WTC11 (cell line): ENCODE data around the gene BMS1. TPM values are rescaled to one million over a fixed set of nuclear protein-coding genes. Genes with fewer than 3 reads are reported as not detected.

Source experiments
- ATAC-seq: fragments of 200-7000 bp; cut with Tn5 transposase; 2 replicates; pipeline ENCODE4 v1.10.0; 2021; ENCODE audit warnings: mild to moderate bottlenecking, moderate library complexity
- CTCF ChIA-PET: fragments of 300-600 bp; sonication (Branson Sonifier 250); formaldehyde crosslinking; loops from one replicate; lab custom pipeline; 2021; ENCODE audit warnings: antibody characterized with exemption; lab: Charles Lee
- POLR2A ChIA-PET: fragments of 350-600 bp; sonication (Branson Sonifier 250); formaldehyde crosslinking; loops from one replicate; lab custom pipeline; 2021; ENCODE audit warnings: antibody characterized with exemption; lab: Charles Lee
- DNase-seq: peaks from one replicate; pipeline ENCODE4 v3.0.0; 2021; ENCODE audit warnings: low spot score
- H3K27ac Mint-ChIP-seq: 2 replicates; pipeline ENCODE4 v1.8.0; 2021; ENCODE audit warnings: mixed read lengths
- H3K27me3 Mint-ChIP-seq: 2 replicates; pipeline ENCODE4 v1.8.0; 2021; ENCODE audit warnings: low read depth, mild to moderate bottlenecking, moderate library complexity, mixed read lengths
- H3K36me3 Mint-ChIP-seq: 2 replicates; pipeline ENCODE4 v1.8.0; 2021; ENCODE audit warnings: mixed read lengths
- H3K4me1 Mint-ChIP-seq: 2 replicates; pipeline ENCODE4 v1.8.0; 2022; ENCODE audit warnings: mixed read lengths
- H3K4me3 Mint-ChIP-seq: 2 replicates; pipeline ENCODE4 v1.8.0; 2021; ENCODE audit warnings: mild to moderate bottlenecking, moderate library complexity, mixed read lengths
- H3K9me3 Mint-ChIP-seq: 2 replicates; pipeline ENCODE4 v1.8.0; 2021; ENCODE audit warnings: mixed read lengths
- ATF1 ChIP-seq: sonication (generic); formaldehyde crosslinking; IDR thresholded peaks from 2 replicates; pipeline ENCODE4 v1.8.1; 2023; ENCODE audit warnings: mild to moderate bottlenecking, moderate library complexity, missing genetic modification reagents
- ESRRA ChIP-seq: sonication (generic); formaldehyde crosslinking; IDR thresholded peaks from 2 replicates; pipeline ENCODE4 v1.8.1; 2022; ENCODE audit warnings: mild to moderate bottlenecking, missing genetic modification reagents, borderline replicate concordance
- ETV6 ChIP-seq: sonication (generic); formaldehyde crosslinking; IDR thresholded peaks from 2 replicates; pipeline ENCODE4 v1.8.1; 2022; ENCODE audit warnings: mild to moderate bottlenecking, missing genetic modification reagents
- FOXJ3 ChIP-seq: sonication (generic); formaldehyde crosslinking; IDR thresholded peaks from 2 replicates; pipeline ENCODE4 v1.9.0; 2021; ENCODE audit warnings: missing genetic modification reagents, mild to moderate bottlenecking, borderline replicate concordance
- GTF2I ChIP-seq: fragments of 250-450 bp; sonication (Bioruptor Pico); conservative IDR thresholded peaks from 2 replicates; pipeline ENCODE4 v1.4.0; 2021; ENCODE audit warnings: mild to moderate bottlenecking
- JUN ChIP-seq: sonication (generic); formaldehyde crosslinking; IDR thresholded peaks from 2 replicates; pipeline ENCODE4 v1.8.0; 2023; ENCODE audit warnings: mild to moderate bottlenecking, missing genetic modification reagents
- MYBL2 ChIP-seq: sonication (generic); formaldehyde crosslinking; IDR thresholded peaks from 2 replicates; pipeline ENCODE4 v1.8.1; 2023; ENCODE audit warnings: mild to moderate bottlenecking, moderate library complexity, missing genetic modification reagents
- OVOL2 ChIP-seq: fragments of 250-450 bp; sonication (Bioruptor Pico); IDR thresholded peaks from 2 replicates; pipeline ENCODE4 v1.9.0; 2021; ENCODE audit warnings: mild to moderate bottlenecking, borderline replicate concordance
- RELA ChIP-seq: sonication (generic); formaldehyde crosslinking; IDR thresholded peaks from 2 replicates; pipeline ENCODE4 v1.8.1; 2022; ENCODE audit warnings: missing genetic modification reagents, mild to moderate bottlenecking, borderline replicate concordance
- RORB ChIP-seq: fragments of 250-450 bp; sonication (Bioruptor Pico); IDR thresholded peaks from 2 replicates; pipeline ENCODE4 v1.9.0; 2021; ENCODE audit warnings: mild to moderate bottlenecking
- SOX15 ChIP-seq: fragments of 250-450 bp; sonication (Bioruptor Pico); IDR thresholded peaks from 2 replicates; pipeline ENCODE4 v1.9.0; 2021; ENCODE audit warnings: mild to moderate bottlenecking
- TCF7 ChIP-seq: sonication (generic); formaldehyde crosslinking; IDR thresholded peaks from 2 replicates; pipeline ENCODE4 v1.8.0; 2022; ENCODE audit warnings: mild to moderate bottlenecking, low read depth, missing genetic modification reagents, moderate library complexity
- TEAD1 ChIP-seq: sonication (generic); formaldehyde crosslinking; IDR thresholded peaks from 2 replicates; pipeline ENCODE4 v1.8.0; 2022; ENCODE audit warnings: mild to moderate bottlenecking, missing genetic modification reagents
- TEAD4 ChIP-seq: sonication (generic); formaldehyde crosslinking; IDR thresholded peaks from 2 replicates; pipeline ENCODE4 v1.8.0; 2022; ENCODE audit warnings: mild to moderate bottlenecking, missing genetic modification reagents
- ZNF317 ChIP-seq: sonication (generic); formaldehyde crosslinking; IDR thresholded peaks from 2 replicates; pipeline ENCODE4 v1.8.1; 2023; ENCODE audit warnings: low read depth, mild to moderate bottlenecking, moderate library complexity, missing genetic modification reagents, borderline replicate concordance
- total RNA-seq: library from RNA; stranded (reverse); gene quantifications from 3 replicates; pipeline ENCODE4 v1.2.3, GENCODE V29; 2021
- TF ChIP-seq, protein P1 (sequence below): fragments of 250-450 bp; sonication (Bioruptor Pico); IDR thresholded peaks from 2 replicates; pipeline ENCODE4 v1.9.0; 2021; ENCODE audit warnings: mild to moderate bottlenecking
- TF ChIP-seq, protein P2 (sequence below): sonication (generic); formaldehyde crosslinking; IDR thresholded peaks from 2 replicates; pipeline ENCODE4 v1.8.0; 2022; ENCODE audit warnings: mild to moderate bottlenecking, missing genetic modification reagents
- TF ChIP-seq, protein P3 (sequence below): sonication (generic); formaldehyde crosslinking; IDR thresholded peaks from 2 replicates; pipeline ENCODE4 v1.8.0; 2023; ENCODE audit warnings: mild to moderate bottlenecking, missing genetic modification reagents
- TF ChIP-seq, protein P4 (sequence below): sonication (generic); formaldehyde crosslinking; conservative IDR thresholded peaks from 2 replicates; pipeline ENCODE4 v1.8.1; 2022; ENCODE audit warnings: mild to moderate bottlenecking, missing genetic modification reagents

Gene BMS1
- total RNA-seq, 1 experiment from 2014 or later, result 37.7 TPM

DNA sequence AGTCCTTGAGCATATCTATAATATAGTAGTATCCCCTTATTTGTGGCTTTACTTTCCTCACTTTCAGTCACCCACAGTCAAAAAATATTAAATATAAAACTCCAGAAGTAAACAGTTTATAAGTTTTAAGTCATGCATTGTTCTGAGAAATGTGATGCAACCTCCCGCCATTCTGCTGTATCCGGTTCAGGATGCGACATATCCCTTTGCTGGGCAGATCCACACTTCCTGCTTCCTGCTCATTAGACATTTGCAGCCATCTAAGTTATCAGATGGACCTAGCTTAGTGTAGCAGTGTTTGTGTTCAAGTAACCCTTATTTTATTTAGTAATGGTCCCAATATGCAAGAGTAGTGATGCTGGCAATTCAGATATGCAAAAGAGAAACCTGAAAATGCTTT lies 38.9 kb upstream of the BMS1 start:
- Mint-ChIP-seq H3K36me3 (peaks cover 22% of the 10 kb centered on the region), H3K27me3 (peaks cover 8% of the 10 kb centered on the region)
- CTCF ChIA-PET, result interaction anchor here (1.3 kb wide), 1 partner anchor 10 kb away, joined by 5 read pairs; no protein-coding TSS in a partner anchor
- TF ChIP-seq, protein P1, sequence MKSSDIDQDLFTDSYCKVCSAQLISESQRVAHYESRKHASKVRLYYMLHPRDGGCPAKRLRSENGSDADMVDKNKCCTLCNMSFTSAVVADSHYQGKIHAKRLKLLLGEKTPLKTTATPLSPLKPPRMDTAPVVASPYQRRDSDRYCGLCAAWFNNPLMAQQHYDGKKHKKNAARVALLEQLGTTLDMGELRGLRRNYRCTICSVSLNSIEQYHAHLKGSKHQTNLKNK (CRISPR knock-in tag), result no peak
- no peak for TF ChIP-seq MYBL2 (CRISPR knock-in tag)
- no peak for TF ChIP-seq TEAD4
- TF ChIP-seq ATF1 (CRISPR knock-in tag), result no peak
- TF ChIP-seq, all 79 proteins: peak for 0
- no peak for ATAC-seq
- Mint-ChIP-seq H3K4me1 (no peaks in the 10 kb centered on the region), H3K27ac (no peak overlapping the region), H3K9me3 (peaks cover 44% of the 10 kb centered on the region), H3K4me3 (no peak overlapping the region)
- POLR2A ChIA-PET, result no interaction called here
- DNase-seq, result no peak

DNA sequence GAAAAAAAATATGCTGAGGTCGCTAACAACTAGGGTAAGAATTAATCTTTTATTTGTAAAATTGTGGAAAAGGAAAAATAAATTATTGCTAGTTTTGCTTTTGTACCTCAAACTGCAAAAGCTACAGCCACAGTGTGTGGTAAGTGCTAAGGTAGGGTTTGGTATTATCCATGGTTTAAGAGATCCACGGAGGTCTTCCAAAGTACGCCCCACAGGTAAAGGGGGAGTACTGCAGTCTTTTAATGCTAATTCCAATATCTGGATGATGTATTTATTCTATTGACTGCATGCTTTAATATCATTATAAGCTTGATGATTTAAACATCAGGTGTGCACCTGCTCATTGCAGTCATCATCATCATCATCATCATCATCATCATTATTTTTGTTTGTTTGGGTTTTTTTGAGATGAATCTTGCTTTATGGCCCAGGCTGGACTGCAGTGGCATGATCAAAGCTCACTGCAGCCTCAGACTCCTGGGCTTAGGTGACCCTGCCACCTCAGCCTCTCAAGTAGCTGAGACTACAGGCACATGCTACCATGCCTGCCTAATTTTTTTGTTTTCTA lies 38.4 kb upstream of the BMS1 start:
- DNase-seq (no peak), ATAC-seq (no peak)
- Mint-ChIP-seq H3K4me1 (no peaks in the 10 kb centered on the region), H3K4me3 (no peak overlapping the region), H3K9me3 (peaks cover 43% of the 10 kb centered on the region), H3K27me3 (peaks cover 12% of the 10 kb centered on the region), H3K27ac (no peak overlapping the region), H3K36me3 (peaks cover 22% of the 10 kb centered on the region)
- no peak for TF ChIP-seq GTF2I (CRISPR knock-in tag)
- TF ChIP-seq, protein P2, sequence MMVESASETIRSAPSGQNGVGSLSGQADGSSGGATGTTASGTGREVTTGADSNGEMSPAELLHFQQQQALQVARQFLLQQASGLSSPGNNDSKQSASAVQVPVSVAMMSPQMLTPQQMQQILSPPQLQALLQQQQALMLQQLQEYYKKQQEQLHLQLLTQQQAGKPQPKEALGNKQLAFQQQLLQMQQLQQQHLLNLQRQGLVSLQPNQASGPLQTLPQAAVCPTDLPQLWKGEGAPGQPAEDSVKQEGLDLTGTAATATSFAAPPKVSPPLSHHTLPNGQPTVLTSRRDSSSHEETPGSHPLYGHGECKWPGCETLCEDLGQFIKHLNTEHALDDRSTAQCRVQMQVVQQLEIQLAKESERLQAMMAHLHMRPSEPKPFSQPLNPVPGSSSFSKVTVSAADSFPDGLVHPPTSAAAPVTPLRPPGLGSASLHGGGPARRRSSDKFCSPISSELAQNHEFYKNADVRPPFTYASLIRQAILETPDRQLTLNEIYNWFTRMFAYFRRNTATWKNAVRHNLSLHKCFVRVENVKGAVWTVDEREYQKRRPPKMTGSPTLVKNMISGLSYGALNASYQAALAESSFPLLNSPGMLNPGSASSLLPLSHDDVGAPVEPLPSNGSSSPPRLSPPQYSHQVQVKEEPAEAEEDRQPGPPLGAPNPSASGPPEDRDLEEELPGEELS (CRISPR knock-in tag), result no peak
- TF ChIP-seq FOXJ3, result no peak
- no peak for TF ChIP-seq RELA (CRISPR knock-in tag)
- TF ChIP-seq RORB (CRISPR knock-in tag), result no peak
- no peak for TF ChIP-seq ATF1 (CRISPR knock-in tag)
- TF ChIP-seq, protein P3, sequence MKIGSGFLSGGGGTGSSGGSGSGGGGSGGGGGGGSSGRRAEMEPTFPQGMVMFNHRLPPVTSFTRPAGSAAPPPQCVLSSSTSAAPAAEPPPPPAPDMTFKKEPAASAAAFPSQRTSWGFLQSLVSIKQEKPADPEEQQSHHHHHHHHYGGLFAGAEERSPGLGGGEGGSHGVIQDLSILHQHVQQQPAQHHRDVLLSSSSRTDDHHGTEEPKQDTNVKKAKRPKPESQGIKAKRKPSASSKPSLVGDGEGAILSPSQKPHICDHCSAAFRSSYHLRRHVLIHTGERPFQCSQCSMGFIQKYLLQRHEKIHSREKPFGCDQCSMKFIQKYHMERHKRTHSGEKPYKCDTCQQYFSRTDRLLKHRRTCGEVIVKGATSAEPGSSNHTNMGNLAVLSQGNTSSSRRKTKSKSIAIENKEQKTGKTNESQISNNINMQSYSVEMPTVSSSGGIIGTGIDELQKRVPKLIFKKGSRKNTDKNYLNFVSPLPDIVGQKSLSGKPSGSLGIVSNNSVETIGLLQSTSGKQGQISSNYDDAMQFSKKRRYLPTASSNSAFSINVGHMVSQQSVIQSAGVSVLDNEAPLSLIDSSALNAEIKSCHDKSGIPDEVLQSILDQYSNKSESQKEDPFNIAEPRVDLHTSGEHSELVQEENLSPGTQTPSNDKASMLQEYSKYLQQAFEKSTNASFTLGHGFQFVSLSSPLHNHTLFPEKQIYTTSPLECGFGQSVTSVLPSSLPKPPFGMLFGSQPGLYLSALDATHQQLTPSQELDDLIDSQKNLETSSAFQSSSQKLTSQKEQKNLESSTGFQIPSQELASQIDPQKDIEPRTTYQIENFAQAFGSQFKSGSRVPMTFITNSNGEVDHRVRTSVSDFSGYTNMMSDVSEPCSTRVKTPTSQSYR (CRISPR knock-in tag), result no peak
- TF ChIP-seq ESRRA, result no peak
- TF ChIP-seq SOX15 (CRISPR knock-in tag), result no peak
- TF ChIP-seq OVOL2 (CRISPR knock-in tag), result no peak
- no peak for TF ChIP-seq ZNF317 (CRISPR knock-in tag)
- TF ChIP-seq TEAD1 (CRISPR knock-in tag), result no peak
- no peak for TF ChIP-seq JUN (CRISPR knock-in tag)
- no peak for TF ChIP-seq ETV6
- TF ChIP-seq, protein P4, sequence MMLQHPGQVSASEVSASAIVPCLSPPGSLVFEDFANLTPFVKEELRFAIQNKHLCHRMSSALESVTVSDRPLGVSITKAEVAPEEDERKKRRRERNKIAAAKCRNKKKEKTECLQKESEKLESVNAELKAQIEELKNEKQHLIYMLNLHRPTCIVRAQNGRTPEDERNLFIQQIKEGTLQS (CRISPR knock-in tag), result no peak
- no peak for TF ChIP-seq TCF7 (CRISPR knock-in tag)
- TF ChIP-seq, all 79 proteins: peak for 0
- POLR2A ChIA-PET, result no interaction called here
- CTCF ChIA-PET, result interaction anchor here (1.3 kb wide), 1 partner anchor 9 kb away, joined by 5 read pairs; no protein-coding TSS in a partner anchor
